Fibroblast of skin of right quadriceps (primary cell): ENCODE measurements around the gene TBC1D9.

ENCODE experiments used
- DNase-seq: peaks from one replicate; pipeline ENCODE4 v3.0.0-alpha.2; 2013

TBC1D9 gene

DNA sequence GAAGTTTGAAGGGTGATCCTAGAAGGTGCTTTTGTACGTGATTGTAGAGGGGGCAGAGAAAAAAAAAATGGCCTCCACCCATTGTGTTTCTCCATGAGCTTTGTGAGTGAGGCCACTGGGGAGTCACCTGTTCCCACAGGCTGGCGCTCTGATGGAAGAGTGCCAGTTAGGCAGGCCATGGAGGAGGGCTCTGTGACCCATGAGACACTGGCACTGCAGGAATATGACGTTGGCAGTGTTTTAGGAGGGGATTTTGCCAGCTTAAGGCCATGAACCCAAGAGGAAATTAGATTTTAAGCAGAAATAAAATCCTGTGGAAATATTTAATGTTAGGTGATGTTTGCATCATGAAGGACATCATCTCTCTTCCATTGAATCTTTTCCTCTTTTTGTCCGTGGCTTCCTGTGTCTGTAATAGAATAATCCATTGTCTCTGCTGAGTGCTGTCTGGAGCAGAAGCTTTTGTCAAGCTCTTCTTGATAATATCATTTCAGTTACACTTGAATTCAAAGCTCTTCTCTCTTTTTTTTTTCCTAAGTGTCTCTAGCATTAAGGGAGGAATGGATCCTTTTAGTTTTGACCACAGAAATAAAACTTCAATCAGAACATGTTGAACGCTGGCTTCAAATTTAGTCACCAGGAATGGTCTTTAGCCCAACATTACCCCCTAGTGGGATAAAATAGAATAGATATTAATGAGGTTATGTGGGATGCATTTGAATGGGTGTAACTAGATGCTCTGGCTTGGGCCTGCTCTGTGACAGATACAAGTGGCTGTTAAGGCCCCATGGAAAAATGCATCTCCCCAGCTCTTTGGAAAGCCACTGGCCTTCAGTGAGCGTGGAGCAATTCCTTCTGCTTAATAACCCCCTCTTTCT is 146.4 kb downstream of the TBC1D9 start:
- DNase-seq, result peak; percentile 54

- DNase-seq, result no peak
Measured at GRCh38 chr4:140607852-140608251, 148.3 kb downstream of the TBC1D9 start.

- no peak for DNase-seq
Measured at GRCh38 chr4:140604544-140604943, 151.6 kb downstream of the TBC1D9 start.

DNA sequence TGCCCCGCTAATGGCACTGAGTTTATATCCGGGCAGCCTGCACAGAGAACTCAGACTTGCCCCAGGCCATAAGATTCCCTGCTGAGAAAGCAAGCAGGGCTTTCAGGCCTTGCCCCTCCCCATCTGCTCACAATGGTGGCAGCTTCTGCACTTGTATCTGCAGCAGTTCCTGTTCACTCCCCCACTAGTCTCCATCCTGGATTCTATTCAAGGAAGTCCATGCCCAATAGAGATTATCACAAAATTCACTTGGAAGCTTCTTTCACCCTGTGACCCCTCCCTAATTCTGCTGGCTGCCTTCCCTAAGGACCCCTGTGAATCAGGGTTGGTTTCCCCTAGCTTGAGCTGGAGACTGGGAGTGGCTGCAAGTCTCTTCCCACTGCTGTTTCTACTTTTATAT is 152.9 kb downstream of the TBC1D9 start:
- no peak for DNase-seq

GRCh38 chr4:140602714-140603113 is 153.5 kb downstream of the TBC1D9 start:
- DNase-seq, result no peak

DNA sequence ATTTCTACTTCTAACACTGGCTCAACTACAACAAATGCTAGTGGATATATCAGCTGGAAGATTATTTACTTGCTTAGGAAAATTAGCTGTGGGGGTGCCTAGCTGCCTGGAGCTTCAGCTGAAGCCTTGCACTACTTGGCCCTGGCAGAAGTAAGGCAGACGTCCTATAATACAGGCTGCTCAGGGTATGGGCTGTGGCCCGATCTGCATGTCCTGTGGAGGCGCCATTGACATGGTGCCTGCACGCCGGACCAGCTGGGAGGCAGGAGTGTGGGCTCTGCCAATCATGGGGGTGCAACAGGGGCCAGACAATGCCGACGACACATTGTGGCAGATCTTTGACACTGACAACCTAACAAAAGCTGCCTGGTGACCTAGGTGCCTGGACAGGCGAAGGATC is 155.8 kb downstream of the TBC1D9 start:
- DNase-seq, result no peak

DNA sequence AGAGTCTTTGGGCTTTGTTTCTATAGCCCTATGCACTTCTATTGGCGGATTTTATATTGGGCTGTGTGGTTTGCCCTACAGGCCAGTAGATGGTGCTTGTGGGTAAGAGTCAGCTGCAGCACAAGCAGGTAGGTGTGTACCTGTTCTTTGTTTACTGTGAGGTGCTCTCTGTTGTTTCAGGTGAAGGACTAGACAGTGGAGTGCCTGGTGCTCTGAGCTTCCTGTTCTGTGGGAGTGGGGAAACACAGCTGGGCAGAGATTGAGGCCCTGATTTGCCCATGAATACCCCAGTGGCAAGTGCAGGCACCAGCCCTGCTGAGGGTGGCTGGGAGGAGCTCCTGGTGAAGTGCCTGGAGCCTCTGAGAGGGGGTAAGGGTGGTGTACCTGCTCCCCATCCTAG is 161.1 kb downstream of the TBC1D9 start:
- DNase-seq, result no peak

- DNase-seq, result no peak
Measured at GRCh38 chr4:140584439-140584838, 171.7 kb downstream of the TBC1D9 start.

DNA sequence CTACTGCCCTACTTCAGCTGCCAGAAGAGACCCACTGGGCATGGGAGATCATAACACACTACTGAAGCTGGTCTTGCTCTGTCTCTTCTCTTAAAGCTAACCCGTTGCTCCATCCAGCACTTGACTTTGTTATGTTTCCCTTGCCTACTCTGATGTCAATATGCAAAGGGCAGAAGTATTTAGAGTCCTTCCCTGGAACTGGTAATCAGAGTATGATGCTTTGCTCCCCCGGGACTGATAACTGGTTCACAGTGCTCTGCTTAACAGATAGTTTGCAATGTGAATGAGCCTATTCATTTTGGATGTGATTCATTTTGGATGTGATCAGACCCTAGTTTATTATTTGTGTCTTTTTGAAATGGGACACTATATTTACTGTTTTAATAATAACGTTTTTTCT is 175.1 kb downstream of the TBC1D9 start:
- DNase-seq, result no peak

DNA sequence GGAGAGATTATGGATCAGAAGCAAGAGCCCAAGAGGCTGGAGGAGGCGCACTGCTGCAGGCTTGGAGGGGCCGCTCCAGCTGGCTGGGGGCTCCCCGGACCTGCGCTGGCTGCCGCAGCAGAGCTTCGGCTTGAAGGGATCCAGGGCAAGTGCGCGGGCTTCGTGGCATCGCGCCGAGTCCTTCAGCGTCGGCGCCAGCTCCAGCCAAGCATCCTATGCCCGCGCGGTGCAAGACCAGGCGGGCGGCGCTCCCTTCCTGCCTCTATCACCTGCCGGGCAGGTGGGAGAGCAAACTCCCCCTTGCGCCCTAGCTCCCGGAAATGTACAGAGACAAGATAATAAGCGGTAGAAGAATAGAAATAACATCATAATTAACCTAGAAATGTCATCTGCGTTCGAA is 176.9 kb downstream of the TBC1D9 start:
- no peak for DNase-seq

- DNase-seq, result no peak
Measured at GRCh38 chr4:140575489-140575888, 180.7 kb downstream of the TBC1D9 start.

- DNase-seq, result no peak
Measured at GRCh38 chr4:140571620-140572019, 184.6 kb downstream of the TBC1D9 start.
